Thyroid gland (tissue), 4 donors: ENCODE results near the gene EHMT1.

Source experiments
- CTCF ChIP-seq, 6 experiments: fragments of 200-600 bp in 3 of 6; fragments of 450-650 bp in 3 of 6; sonication (generic) in 3 of 6; IDR thresholded peaks; one replicate each; pipeline ENCODE4 v1.5.1; 2016 to 2019; ENCODE audit warnings: antibody characterized with exemption in 6 of 6, mild to moderate bottlenecking in 2 of 6, inconsistent platforms in 1 of 6, moderate library complexity in 1 of 6
- POLR2A ChIP-seq, 2 donors: fragments of 450-650 bp; IDR thresholded peaks; one replicate each; pipeline ENCODE4 v1.6.1; 2017; ENCODE audit warnings: antibody characterized with exemption in 2 of 2, mild to moderate bottlenecking in 2 of 2, moderate library complexity in 1 of 2

DNA sequence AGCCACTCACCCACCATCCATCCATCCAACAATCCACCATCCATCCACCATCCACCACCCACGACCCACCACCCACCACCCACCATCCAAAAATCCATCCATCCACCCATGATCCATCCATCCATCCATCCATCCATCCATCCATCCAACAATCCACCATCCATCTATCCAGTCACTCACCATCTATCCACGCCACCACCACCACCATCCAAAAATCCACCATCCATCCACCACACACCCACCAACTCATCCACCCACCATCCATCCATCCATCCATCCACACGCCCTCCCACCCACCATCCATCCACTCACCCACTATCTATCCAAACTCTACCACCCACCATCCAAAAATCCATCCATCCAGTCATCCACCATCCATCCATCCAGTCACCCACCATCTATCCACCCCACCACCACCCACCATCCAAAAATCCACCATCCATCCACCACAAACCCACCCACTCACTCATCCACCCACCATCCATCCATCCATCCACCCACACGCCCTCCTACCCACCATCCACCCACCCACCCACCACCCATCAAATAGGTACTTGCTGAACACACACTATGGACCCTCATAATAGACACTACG, 49.1 kb upstream of the EHMT1 start:
- TF ChIP-seq CTCF (IDR thresholded peaks at IDR 0.05) (no peak), POLR2A (IDR thresholded peaks at IDR 0.05) (no peak)
